ENCODE measurements around the gene PSME3IP1. TPM values are rescaled to one million over a fixed set of nuclear protein-coding genes. Genes with fewer than 3 reads are reported as not detected.

Gene PSME3IP1
- polyA plus RNA-seq, 1 of the 3 experiments (the other 2 are of a cell fraction), result 80.9 TPM

DNA sequence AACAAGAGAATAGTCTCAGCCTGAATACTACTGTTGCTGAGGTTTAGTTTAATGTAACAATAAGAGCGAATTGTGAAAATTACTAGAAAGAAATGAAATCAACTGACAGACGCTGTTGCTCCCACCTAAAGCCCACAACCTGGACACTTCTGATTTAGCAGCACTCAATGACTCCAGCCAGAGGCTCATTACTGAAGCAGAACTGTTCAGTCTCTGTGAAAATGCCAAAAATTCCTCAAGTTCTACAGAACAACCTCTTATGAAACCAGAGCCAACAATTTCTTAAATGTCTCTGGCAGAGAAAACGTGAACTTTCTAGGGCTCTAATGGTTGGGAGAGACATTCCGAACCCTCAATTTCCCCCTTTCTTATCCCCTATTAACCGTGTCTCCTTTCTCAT is 9.9 kb downstream of the PSME3IP1 start (continued):
- TF ChIP-seq, protein P1, sequence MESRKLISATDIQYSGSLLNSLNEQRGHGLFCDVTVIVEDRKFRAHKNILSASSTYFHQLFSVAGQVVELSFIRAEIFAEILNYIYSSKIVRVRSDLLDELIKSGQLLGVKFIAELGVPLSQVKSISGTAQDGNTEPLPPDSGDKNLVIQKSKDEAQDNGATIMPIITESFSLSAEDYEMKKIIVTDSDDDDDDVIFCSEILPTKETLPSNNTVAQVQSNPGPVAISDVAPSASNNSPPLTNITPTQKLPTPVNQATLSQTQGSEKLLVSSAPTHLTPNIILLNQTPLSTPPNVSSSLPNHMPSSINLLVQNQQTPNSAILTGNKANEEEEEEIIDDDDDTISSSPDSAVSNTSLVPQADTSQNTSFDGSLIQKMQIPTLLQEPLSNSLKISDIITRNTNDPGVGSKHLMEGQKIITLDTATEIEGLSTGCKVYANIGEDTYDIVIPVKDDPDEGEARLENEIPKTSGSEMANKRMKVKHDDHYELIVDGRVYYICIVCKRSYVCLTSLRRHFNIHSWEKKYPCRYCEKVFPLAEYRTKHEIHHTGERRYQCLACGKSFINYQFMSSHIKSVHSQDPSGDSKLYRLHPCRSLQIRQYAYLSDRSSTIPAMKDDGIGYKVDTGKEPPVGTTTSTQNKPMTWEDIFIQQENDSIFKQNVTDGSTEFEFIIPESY (IDR thresholded peaks at IDR 0.05; ENCODE audit: borderline replicate concordance, low read depth), result no peak
- TF ChIP-seq RXRA (IDR thresholded peaks at IDR 0.05; ENCODE audit: borderline replicate concordance, low read depth), result no peak
- no peak for TF ChIP-seq RAD21 (IDR thresholded peaks at IDR 0.05; ENCODE audit: low read length)

DNA sequence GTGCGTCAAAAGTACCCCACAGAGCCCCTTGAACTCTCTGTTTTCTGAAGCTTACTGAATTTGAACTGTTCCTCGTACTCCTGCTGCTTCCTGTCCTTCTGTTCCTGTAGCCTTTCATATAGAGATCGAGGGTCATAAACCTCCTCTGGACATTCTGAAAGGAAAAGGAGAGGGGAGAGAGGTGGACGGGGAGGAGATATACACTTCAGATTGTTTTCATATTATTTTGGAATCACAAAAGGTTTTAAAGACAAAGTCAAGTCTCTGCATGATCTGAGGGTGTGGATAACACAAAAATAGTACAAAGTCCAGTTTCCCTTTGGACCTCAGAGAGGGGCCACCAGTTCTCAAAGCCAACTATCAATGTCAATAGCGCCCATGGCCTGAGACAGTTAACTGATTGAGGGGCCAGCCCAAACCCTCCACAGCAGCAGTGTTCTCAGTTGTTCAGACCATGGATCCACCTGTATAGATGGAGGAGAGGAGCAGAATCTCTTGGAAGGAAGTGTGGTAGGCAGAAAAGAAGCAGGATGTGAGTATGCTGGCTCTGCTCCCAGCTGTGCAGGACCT is 13.0 kb downstream of the PSME3IP1 start:
- Histone ChIP-seq H3K9me2 (no peaks in the 10 kb centered on the region), H3K36me3 (replicated peaks in 1 of 2; ENCODE audit: control insufficient read depth in 1 of 2, insufficient read depth in 2 of 2, low read length in 1 of 2) (peaks cover 32 to 40% of the 10 kb centered on the region in 2 experiments), H3K9me3 (no peaks in the 10 kb centered on the region), H3K27ac (ENCODE audit: low read depth in 2 of 2, low read length in 1 of 2) (no peak overlapping the region), H3K4me3 (ENCODE audit: low read depth in 2 of 2, low read length in 1 of 2) (no peak overlapping the region), H3K4me1 (ENCODE audit: control insufficient read depth in 1 of 2, insufficient read depth in 2 of 2, low read depth in 1 of 2, low read length in 1 of 2) (no peaks in the 10 kb centered on the region; a peak in 2 of 4 replicates), H3K9ac (no peak overlapping the region), H2AFZ (ENCODE audit: low read depth) (no peak overlapping the region), H4K20me1 (ENCODE audit: insufficient read depth) (no peaks in the 10 kb centered on the region), H3K27me3 (ENCODE audit: insufficient read depth) (no peaks in the 10 kb centered on the region), H3F3A (replicated peaks; ENCODE audit: insufficient read depth) (peaks cover 16% of the 10 kb centered on the region), H3K4me2 (no peak overlapping the region), H3K79me2 (ENCODE audit: insufficient read depth) (peaks cover 37% of the 10 kb centered on the region)
- POLR2A ChIA-PET, result no interaction called here
- no peak for DNase-seq
- 95% methylated on average over 5 of the region's 5 CpGs for WGBS (ENCODE audit: low lambda C conversion rate)
- CTCF ChIA-PET, result interaction anchor here (2.1 kb wide), 1 partner anchor 89 kb away, joined by 11 read pairs; no protein-coding TSS in a partner anchor
- no peak for TF ChIP-seq FOXM1 (IDR thresholded peaks at IDR 0.05; ENCODE audit: low read depth)
- TF ChIP-seq, protein P2, sequence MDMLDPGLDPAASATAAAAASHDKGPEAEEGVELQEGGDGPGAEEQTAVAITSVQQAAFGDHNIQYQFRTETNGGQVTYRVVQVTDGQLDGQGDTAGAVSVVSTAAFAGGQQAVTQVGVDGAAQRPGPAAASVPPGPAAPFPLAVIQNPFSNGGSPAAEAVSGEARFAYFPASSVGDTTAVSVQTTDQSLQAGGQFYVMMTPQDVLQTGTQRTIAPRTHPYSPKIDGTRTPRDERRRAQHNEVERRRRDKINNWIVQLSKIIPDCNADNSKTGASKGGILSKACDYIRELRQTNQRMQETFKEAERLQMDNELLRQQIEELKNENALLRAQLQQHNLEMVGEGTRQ (IDR thresholded peaks at IDR 0.05; ENCODE audit: borderline replicate concordance, low read depth, low read length), result no peak
- no peak for TF ChIP-seq SIN3A (IDR thresholded peaks at IDR 0.05; ENCODE audit: borderline replicate concordance, low read depth, low read length)
- no peak for TF ChIP-seq NRF1 (IDR thresholded peaks at IDR 0.05; ENCODE audit: low read depth, low read length)
- TF ChIP-seq ELF1 (IDR thresholded peaks at IDR 0.05), result no peak
- TF ChIP-seq, protein P3, sequence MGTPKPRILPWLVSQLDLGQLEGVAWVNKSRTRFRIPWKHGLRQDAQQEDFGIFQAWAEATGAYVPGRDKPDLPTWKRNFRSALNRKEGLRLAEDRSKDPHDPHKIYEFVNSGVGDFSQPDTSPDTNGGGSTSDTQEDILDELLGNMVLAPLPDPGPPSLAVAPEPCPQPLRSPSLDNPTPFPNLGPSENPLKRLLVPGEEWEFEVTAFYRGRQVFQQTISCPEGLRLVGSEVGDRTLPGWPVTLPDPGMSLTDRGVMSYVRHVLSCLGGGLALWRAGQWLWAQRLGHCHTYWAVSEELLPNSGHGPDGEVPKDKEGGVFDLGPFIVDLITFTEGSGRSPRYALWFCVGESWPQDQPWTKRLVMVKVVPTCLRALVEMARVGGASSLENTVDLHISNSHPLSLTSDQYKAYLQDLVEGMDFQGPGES (IDR thresholded peaks at IDR 0.05; ENCODE audit: low read depth, low read length), result no peak
- TF ChIP-seq TCF12 (IDR thresholded peaks at IDR 0.05), result no peak
- TF ChIP-seq POLR2AphosphoS5 (IDR thresholded peaks at IDR 0.05; ENCODE audit: low read depth, low read length), result no peak
- no peak for TF ChIP-seq MXI1 (IDR thresholded peaks at IDR 0.05; ENCODE audit: low read depth, low read length)
- no peak for TF ChIP-seq YY1 (IDR thresholded peaks at IDR 0.05; ENCODE audit: low read depth)
- TF ChIP-seq SMC3 (IDR thresholded peaks at IDR 0.05; ENCODE audit: low read depth, low read length), result no peak
- TF ChIP-seq TEAD4 (IDR thresholded peaks at IDR 0.05; ENCODE audit: borderline replicate concordance, insufficient read depth), result no peak
- TF ChIP-seq, protein P4, sequence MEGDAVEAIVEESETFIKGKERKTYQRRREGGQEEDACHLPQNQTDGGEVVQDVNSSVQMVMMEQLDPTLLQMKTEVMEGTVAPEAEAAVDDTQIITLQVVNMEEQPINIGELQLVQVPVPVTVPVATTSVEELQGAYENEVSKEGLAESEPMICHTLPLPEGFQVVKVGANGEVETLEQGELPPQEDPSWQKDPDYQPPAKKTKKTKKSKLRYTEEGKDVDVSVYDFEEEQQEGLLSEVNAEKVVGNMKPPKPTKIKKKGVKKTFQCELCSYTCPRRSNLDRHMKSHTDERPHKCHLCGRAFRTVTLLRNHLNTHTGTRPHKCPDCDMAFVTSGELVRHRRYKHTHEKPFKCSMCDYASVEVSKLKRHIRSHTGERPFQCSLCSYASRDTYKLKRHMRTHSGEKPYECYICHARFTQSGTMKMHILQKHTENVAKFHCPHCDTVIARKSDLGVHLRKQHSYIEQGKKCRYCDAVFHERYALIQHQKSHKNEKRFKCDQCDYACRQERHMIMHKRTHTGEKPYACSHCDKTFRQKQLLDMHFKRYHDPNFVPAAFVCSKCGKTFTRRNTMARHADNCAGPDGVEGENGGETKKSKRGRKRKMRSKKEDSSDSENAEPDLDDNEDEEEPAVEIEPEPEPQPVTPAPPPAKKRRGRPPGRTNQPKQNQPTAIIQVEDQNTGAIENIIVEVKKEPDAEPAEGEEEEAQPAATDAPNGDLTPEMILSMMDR (IDR thresholded peaks at IDR 0.05), result no peak
- no peak for TF ChIP-seq RCOR1 (IDR thresholded peaks at IDR 0.05; ENCODE audit: low read length)
- TF ChIP-seq CHD2 (IDR thresholded peaks at IDR 0.05; ENCODE audit: low read length, partially characterized antibody), result no peak
- TF ChIP-seq RFX5 (IDR thresholded peaks at IDR 0.05; ENCODE audit: low read length), result no peak
